IPS-11a (cell line): Measurements from ENCODE around the gene NELFB.

Experiments
- H3K4me3 ChIP-seq: one replicate; pipeline ENCODE4 v1.5.1; 2013; ENCODE audit warnings: low read depth, low read length, control low read depth

Gene NELFB

GRCh38 chr9:137280474-137281344, 25.6 kb downstream of the NELFB start:
- peak overlapping the region; percentile 20 for H3K4me3 ChIP-seq

- peak overlapping the region; percentile 20 for H3K4me3 ChIP-seq
Observed at GRCh38 chr9:137281345-137282116, 26.4 kb downstream of the NELFB start.

- H3K4me3 ChIP-seq = no peak overlapping the region
Observed at GRCh38 chr9:137286975-137287383, 31.9 kb downstream of the NELFB start.

GRCh38 chr9:137293094-137293481, 38.0 kb downstream of the NELFB start:
- H3K4me3 ChIP-seq = no peak overlapping the region

GRCh38 chr9:137293482-137294090, 38.5 kb downstream of the NELFB start:
- H3K4me3 ChIP-seq = no peak overlapping the region

GRCh38 chr9:137294091-137294680, 39.1 kb downstream of the NELFB start:
- H3K4me3 ChIP-seq = no peak overlapping the region

GRCh38 chr9:137294681-137295237, 39.6 kb downstream of the NELFB start:
- H3K4me3 ChIP-seq = no peak overlapping the region

- H3K4me3 ChIP-seq = peak overlapping the region; percentile 20
Observed at GRCh38 chr9:137295238-137295811, 40.2 kb downstream of the NELFB start.

GRCh38 chr9:137295849-137296669, 40.9 kb downstream of the NELFB start:
- peak overlapping the region; percentile 20 for H3K4me3 ChIP-seq

- peak overlapping the region; percentile 8 for H3K4me3 ChIP-seq
Observed at GRCh38 chr9:137296670-137297664, 41.8 kb downstream of the NELFB start.

GRCh38 chr9:137297966-137298365, 42.8 kb downstream of the NELFB start:
- H3K4me3 ChIP-seq = no peak overlapping the region

- no peak overlapping the region for H3K4me3 ChIP-seq
Observed at GRCh38 chr9:137298401-137299202, 43.5 kb downstream of the NELFB start.

- peak overlapping the region; percentile 20 for H3K4me3 ChIP-seq
Observed at GRCh38 chr9:137299203-137299565, 44.1 kb downstream of the NELFB start.

GRCh38 chr9:137299938-137300337, 44.8 kb downstream of the NELFB start:
- peak overlapping the region; percentile 84 for H3K4me3 ChIP-seq

GRCh38 chr9:137300567-137301080, 45.5 kb downstream of the NELFB start:
- peak overlapping the region; percentile 84 for H3K4me3 ChIP-seq

- peak overlapping the region; percentile 84 for H3K4me3 ChIP-seq
Observed at GRCh38 chr9:137301081-137301947, 46.2 kb downstream of the NELFB start.

- H3K4me3 ChIP-seq = peak within 1 kb of the TSS; percentile 84
Observed at GRCh38 chr9:137302118-137302448, 47.0 kb downstream of the NELFB start, which contains the start of gene NRARP. Gene NRARP (minus strand): TSS chr9:137302271. CDS start chr9:137301928, 343 bp downstream.
